ENCODE results near the gene CDH22. TPM values are rescaled to one million over a fixed set of nuclear protein-coding genes. Genes with fewer than 3 reads are reported as not detected.

The CDH22 gene
- total RNA-seq, 6 experiments from 2014 or later: not detected

DNA sequence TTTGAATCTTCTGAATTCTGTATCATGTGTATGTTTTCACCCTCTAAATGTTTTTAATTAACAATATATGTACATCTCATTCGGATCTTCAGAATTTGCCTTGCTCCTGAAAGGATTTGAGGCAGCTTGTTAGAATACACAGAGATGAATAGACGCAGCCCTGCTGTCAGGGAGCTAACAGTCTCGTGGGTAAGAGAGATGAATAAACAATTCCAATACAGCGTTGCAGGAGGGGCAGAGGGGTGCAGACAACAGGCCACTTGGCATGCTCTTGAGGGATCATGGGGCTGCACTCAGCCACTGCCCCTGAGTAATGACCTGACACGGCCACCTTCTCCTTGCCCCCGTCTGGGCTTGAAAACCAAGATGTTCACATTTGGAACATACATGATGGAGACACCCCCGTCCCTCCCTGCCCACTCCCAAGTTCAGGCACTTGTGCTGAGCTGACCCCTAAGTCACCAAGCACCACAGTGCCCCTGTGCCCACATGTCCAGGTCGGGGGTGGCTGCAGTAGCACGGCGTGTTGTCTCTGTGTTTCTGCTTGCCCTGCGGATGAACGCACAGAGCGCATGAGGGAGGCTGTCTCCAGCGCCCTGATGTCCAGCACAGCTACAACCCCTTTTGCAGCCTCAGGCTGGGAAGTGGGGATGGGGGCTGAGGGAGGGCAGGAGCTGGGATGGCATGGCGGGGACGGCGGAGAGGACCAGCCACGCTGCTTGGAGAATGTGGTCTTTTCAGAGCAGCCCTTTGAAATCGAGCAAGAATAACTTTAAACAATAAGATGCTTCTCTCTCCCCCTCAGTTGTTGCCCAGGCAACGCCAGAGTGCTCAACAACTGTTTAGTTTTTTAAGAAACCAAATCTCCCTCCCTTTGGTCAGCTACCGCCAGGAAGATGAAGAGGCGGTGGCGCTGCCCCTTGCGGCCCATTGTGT is 33.0 kb upstream of the CDH22 start:
- intact Hi-C loops (cut with DNase I): no loop called here
- no peak overlapping the region for H3K4me3 ChIP-seq
- H3K27me3 ChIP-seq: no peaks in the 10 kb centered on the region
- no peak overlapping the region for H3K27ac ChIP-seq
- H3K9me3 ChIP-seq: no peaks in the 10 kb centered on the region
- no peak for DNase-seq
- TF ChIP-seq, protein P1, sequence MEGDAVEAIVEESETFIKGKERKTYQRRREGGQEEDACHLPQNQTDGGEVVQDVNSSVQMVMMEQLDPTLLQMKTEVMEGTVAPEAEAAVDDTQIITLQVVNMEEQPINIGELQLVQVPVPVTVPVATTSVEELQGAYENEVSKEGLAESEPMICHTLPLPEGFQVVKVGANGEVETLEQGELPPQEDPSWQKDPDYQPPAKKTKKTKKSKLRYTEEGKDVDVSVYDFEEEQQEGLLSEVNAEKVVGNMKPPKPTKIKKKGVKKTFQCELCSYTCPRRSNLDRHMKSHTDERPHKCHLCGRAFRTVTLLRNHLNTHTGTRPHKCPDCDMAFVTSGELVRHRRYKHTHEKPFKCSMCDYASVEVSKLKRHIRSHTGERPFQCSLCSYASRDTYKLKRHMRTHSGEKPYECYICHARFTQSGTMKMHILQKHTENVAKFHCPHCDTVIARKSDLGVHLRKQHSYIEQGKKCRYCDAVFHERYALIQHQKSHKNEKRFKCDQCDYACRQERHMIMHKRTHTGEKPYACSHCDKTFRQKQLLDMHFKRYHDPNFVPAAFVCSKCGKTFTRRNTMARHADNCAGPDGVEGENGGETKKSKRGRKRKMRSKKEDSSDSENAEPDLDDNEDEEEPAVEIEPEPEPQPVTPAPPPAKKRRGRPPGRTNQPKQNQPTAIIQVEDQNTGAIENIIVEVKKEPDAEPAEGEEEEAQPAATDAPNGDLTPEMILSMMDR (IDR thresholded peaks at IDR 0.05): no peak
- TF ChIP-seq POLR2A (IDR thresholded peaks at IDR 0.05): no peak
- no peaks in the 10 kb centered on the region for H3K36me3 ChIP-seq
- no peaks in the 10 kb centered on the region for H3K4me1 ChIP-seq
- 25% methylated on average over 10 of the region's 24 CpGs for WGBS (ENCODE audit: insufficient coverage, low coverage, low lambda C conversion rate, missing lambda C conversion rate)
- no peak for ATAC-seq

DNA sequence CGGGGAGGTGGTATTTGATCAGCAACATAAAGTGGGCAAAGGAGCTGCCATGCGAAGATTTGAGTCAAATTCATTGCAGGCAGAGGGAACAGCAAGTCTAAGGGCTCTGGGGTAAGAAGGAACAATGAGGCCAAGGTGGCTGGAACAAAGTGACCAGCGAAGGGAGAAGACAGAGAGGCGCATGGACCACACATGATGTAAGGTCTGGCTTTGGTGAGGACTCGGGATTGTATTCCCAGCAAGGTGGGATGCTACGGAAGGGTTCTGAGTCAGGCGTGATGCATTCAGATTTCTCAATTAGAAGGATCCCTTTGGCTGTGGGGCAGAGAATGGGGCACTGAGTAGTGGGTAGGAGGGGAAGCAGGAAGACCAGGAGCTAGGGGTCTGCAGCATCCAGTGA is 30.7 kb upstream of the CDH22 start:
- H3K27ac ChIP-seq: no peak overlapping the region
- no peaks in the 10 kb centered on the region for H3K9me3 ChIP-seq
- H3K4me1 ChIP-seq: no peaks in the 10 kb centered on the region
- DNase-seq (no peak), ATAC-seq (no peak)
- intact Hi-C loops (cut with DNase I): no loop called here
- WGBS (ENCODE audit: insufficient coverage, low coverage, low lambda C conversion rate, missing lambda C conversion rate): 63% methylated on average over 7 of the region's 7 CpGs
- TF ChIP-seq, protein P1 (IDR thresholded peaks at IDR 0.05): no peak
- TF ChIP-seq POLR2A (IDR thresholded peaks at IDR 0.05): no peak
- no peaks in the 10 kb centered on the region for H3K27me3 ChIP-seq
- H3K4me3 ChIP-seq: no peak overlapping the region
- no peaks in the 10 kb centered on the region for H3K36me3 ChIP-seq

DNA sequence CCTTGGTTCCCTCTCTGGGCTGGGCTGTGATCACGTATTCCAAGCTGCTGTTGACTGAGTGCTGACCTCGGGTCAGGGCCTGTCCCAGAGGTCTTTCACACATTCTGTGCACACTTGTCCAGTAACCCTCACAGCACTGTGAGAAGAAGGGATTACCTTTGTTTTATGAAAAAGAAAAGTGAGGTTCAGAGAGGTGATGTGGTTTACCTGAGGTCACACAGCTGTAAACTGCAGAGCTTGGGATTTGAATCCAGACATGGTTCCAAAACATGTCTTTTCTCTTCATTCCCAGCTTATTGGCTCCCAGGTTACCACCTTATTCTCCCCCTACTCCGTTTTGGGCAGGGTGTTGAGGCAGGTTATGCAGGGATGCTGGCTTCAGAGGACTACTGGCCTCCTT is 28.4 kb upstream of the CDH22 start:
- TF ChIP-seq POLR2A (IDR thresholded peaks at IDR 0.05): no peak
- TF ChIP-seq, protein P1 (IDR thresholded peaks at IDR 0.05): no peak
- no peak for DNase-seq
- no peaks in the 10 kb centered on the region for H3K9me3 ChIP-seq
- no peaks in the 10 kb centered on the region for H3K27me3 ChIP-seq
- WGBS (ENCODE audit: insufficient coverage, low coverage, low lambda C conversion rate, missing lambda C conversion rate): 6% methylated on average over 3 of the region's 3 CpGs
- H3K4me3 ChIP-seq: no peak overlapping the region
- ATAC-seq: no peak
- no peaks in the 10 kb centered on the region for H3K4me1 ChIP-seq
- H3K27ac ChIP-seq: no peak overlapping the region
- H3K36me3 ChIP-seq: no peaks in the 10 kb centered on the region
- intact Hi-C loops (cut with DNase I): no loop called here

DNA sequence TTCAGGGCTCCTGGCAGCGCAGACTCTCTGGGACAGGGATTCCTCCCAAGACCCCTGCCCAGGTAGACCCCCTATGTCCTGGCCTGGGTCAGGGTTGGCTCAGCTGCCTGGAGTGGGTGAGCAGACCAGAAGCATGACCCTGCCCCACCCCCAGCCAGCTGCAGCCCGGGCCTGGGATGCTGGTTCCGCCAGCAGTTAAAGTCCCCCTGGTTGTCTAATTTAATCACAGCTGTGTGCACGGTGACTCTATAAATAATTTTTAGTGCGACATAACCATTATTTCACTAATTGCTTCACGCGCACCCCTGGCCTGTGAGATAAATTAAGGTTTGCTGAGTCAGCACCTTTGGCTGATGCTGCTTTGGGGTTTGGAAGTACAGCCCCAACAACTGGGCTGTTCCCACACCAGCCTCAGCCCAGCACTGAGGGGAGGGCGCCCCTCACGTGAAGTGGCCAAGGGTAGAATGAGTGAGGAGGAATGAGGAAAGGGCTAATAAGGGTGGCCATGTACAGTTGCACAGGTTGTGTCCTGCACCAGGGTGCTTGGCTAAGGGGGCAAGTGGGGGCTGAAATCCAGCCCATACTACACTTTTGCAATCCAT is 26.1 kb upstream of the CDH22 start:
- no peaks in the 10 kb centered on the region for H3K4me1 ChIP-seq
- intact Hi-C loops (cut with DNase I): no loop called here
- DNase-seq (no peak), ATAC-seq (no peak)
- TF ChIP-seq, protein P1 (IDR thresholded peaks at IDR 0.05): no peak
- no peak for TF ChIP-seq POLR2A (IDR thresholded peaks at IDR 0.05)
- no peaks in the 10 kb centered on the region for H3K36me3 ChIP-seq
- H3K9me3 ChIP-seq: no peaks in the 10 kb centered on the region
- no peaks in the 10 kb centered on the region for H3K27me3 ChIP-seq
- no peak overlapping the region for H3K27ac ChIP-seq
- WGBS (ENCODE audit: insufficient coverage, low coverage, low lambda C conversion rate, missing lambda C conversion rate): 65% methylated on average over 6 of the region's 9 CpGs
- no peak overlapping the region for H3K4me3 ChIP-seq

Data from right lobe of liver (tissue), 6 donors.